GM06990 (cell line): ENCODE results near the gene PAN3.
A peak's percentile ranks its signal among the peaks of the same experiment; 100 is the strongest.
"Not testable (repeated sequence)": the region's sequence is repeated elsewhere in the genome, so short reads cannot be mapped to it uniquely, and the experiment has no call there.

Experiments used
- DNase-seq: peaks from one replicate; pipeline ENCODE4 v3.0.0-alpha.2; 2011; ENCODE audit not compliant: insufficient read length; ENCODE audit errors: extremely low read depth
- H3K27me3 ChIP-seq: replicated peaks from 2 replicates; pipeline ENCODE4 v1.6.0; 2011; ENCODE audit warnings: low read length; ENCODE audit not compliant: control insufficient read depth, insufficient read depth
- H3K36me3 ChIP-seq: 2 replicates; pipeline ENCODE4 v1.5.1; 2011; ENCODE audit warnings: low read length; ENCODE audit not compliant: control insufficient read depth, insufficient read depth
- H3K4me3 ChIP-seq: replicated peaks from 2 replicates; pipeline ENCODE4 v1.5.1; 2011; ENCODE audit warnings: low read depth, mild to moderate bottlenecking, control low read depth, low read length
- TF ChIP-seq, protein P1 (sequence below): IDR thresholded peaks from 2 replicates; pipeline ENCODE4 v1.5.1; 2011; ENCODE audit warnings: low read length, control low read depth, mild to moderate bottlenecking, inconsistent platforms; ENCODE audit not compliant: insufficient read depth, poor library complexity, severe bottlenecking

The PAN3 gene

DNA sequence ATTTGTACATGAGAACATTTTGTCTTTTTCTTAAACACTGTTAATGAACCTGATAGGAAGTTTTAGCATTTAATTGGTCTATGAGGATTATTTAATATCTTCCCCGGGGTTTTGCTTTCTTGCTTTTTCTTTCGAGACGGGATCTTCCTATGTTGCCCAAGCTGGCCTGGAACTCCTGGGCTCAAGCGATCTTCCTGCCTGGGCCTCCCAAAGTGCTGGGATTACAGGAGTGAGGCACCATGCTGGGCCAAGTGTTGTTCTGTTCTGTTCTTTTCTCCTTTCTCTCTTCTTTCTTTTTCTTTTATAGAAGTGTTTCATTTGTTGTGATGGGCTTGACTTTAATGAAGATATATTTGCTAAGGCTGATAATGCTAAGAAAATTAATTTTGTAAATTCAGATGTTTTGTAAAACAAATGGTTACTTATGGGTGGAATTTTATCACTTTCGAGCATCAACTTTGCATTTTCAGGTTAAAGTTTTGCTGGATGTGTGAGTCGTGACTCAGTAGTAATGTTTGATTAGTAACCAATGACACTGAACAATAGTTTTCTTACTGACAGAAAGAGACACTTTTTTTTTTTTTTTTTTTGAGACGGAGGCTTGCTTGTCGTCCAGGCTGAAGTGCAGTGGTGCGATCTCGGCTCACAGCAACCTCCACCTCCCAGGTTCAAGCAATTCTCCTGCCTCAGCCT lies 2.2 kb downstream of the PAN3 start:
- H3K4me3 ChIP-seq: peak overlapping the region; percentile 69
- TF ChIP-seq, protein P1, sequence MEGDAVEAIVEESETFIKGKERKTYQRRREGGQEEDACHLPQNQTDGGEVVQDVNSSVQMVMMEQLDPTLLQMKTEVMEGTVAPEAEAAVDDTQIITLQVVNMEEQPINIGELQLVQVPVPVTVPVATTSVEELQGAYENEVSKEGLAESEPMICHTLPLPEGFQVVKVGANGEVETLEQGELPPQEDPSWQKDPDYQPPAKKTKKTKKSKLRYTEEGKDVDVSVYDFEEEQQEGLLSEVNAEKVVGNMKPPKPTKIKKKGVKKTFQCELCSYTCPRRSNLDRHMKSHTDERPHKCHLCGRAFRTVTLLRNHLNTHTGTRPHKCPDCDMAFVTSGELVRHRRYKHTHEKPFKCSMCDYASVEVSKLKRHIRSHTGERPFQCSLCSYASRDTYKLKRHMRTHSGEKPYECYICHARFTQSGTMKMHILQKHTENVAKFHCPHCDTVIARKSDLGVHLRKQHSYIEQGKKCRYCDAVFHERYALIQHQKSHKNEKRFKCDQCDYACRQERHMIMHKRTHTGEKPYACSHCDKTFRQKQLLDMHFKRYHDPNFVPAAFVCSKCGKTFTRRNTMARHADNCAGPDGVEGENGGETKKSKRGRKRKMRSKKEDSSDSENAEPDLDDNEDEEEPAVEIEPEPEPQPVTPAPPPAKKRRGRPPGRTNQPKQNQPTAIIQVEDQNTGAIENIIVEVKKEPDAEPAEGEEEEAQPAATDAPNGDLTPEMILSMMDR: no peak
- DNase-seq: no peak
- no peaks in the 10 kb centered on the region for H3K27me3 ChIP-seq
- H3K36me3 ChIP-seq: no peaks in the 10 kb centered on the region

DNA sequence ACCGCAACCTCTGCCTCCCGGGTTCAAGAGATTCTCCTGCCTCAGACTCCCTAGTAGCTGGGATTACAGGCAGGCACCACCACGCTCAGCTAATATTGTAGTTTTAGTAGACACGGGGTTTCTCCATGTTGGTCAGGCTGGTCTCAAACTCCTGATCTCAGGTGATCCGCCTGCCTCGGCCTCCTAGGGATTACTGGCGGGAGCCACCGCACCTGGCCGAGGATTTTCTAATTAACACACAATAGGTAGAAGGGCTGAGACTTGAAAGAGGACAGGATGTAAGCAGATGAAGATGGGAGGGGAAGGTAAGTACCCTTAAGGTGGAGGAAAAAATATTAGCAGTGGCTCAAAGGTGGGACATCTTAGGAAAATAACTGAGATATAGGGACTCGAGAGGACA lies 3.2 kb downstream of the PAN3 start:
- H3K4me3 ChIP-seq, DNase-seq, H3K36me3 ChIP-seq, H3K27me3 ChIP-seq: not testable (repeated sequence)

GRCh38 chr13:28145049-28145448 lies 6.7 kb downstream of the PAN3 start:
- no peak for DNase-seq
- TF ChIP-seq, protein P1: no peak
- no peaks in the 10 kb centered on the region; the same call in 1 of the 2 replicates for H3K36me3 ChIP-seq
- no peaks in the 10 kb centered on the region for H3K27me3 ChIP-seq
- H3K4me3 ChIP-seq: no peak overlapping the region

- no peak overlapping the region for H3K4me3 ChIP-seq
- H3K27me3 ChIP-seq: no peaks in the 10 kb centered on the region
- DNase-seq: no peak
- TF ChIP-seq, protein P1: no peak
- H3K36me3 ChIP-seq: no peaks in the 10 kb centered on the region; the same call in 1 of the 2 replicates
These were observed 9.2 kb downstream of the PAN3 start for GRCh38 chr13:28147495-28147894.

- TF ChIP-seq, protein P1: no peak
- Histone ChIP-seq H3K4me3 (no peak overlapping the region), H3K27me3 (no peaks in the 10 kb centered on the region), H3K36me3 (no peaks in the 10 kb centered on the region)
- DNase-seq: no peak
These were observed 20.7 kb downstream of the PAN3 start for GRCh38 chr13:28159057-28159456.

GRCh38 chr13:28161370-28161769 lies 23.0 kb downstream of the PAN3 start:
- TF ChIP-seq, protein P1: no peak
- Histone ChIP-seq H3K36me3 (no peaks in the 10 kb centered on the region), H3K27me3 (no peaks in the 10 kb centered on the region), H3K4me3 (no peak overlapping the region)
- no peak for DNase-seq
